Measurements from ENCODE around the gene SLC13A4.
A peak's percentile ranks its signal among the peaks of the same experiment; 100 is the strongest.
"Not testable (repeated sequence)": the region's sequence is repeated elsewhere in the genome, so short reads cannot be mapped to it uniquely, and the experiment has no call there.

Gene SLC13A4

GRCh38 chr7:135659159-135659846 lies 68.7 kb downstream of the SLC13A4 start:
- DNase-seq, result no peak

DNA sequence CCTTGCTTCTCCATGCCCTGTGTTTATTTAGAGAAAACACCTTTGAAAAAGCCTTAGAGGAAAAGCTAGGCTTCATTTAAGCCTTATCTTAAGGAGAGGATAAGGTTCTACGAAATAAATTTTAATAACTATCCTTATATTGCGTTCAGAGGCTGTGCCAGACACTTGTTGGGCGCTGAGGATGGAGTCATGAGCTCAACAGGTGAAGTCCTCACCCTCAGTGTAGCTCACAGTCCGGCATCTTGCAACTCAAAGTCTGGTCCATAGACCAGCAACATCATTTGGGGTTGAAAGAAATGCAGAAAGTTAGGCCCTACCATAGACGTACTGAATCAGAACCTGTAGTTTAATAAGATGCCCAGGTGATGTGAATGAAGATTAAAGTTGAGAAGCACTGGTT lies 69.4 kb downstream of the SLC13A4 start:
- no peak for DNase-seq

DNA sequence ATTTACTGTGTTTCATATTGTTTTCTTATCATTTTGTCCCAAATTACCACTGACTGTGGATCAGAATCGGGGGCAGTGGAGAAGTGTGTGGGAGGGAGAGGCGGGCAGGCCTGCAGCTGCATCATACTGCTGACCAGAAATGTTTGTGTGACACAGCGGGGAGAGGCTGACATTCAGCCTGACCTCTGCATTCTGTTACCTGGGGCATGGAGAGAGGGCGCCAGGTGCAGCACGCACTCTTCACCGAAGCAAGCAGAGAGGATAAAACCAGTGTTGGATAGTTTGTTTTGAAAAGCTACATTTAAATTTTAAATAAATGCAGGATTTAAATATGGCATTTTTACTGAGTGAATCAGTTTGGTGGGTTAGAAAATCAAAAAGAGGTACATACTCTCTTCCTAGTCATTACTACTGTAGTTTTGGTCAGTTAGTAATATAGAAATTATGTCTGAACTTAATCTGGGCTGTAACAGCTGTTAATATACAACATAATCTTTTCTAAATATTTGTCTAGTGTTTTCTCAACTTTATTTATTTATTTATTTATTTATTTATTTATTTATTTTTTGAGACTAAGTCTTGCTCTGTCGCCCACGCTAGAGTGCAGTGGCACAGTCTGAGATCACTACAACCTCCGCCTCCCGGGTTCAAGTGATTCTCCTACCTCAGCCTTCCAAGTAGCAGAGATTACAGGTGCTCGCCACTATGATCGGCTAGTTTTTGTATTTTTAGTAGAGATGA lies 74.5 kb downstream of the SLC13A4 start:
- no peak for DNase-seq

DNA sequence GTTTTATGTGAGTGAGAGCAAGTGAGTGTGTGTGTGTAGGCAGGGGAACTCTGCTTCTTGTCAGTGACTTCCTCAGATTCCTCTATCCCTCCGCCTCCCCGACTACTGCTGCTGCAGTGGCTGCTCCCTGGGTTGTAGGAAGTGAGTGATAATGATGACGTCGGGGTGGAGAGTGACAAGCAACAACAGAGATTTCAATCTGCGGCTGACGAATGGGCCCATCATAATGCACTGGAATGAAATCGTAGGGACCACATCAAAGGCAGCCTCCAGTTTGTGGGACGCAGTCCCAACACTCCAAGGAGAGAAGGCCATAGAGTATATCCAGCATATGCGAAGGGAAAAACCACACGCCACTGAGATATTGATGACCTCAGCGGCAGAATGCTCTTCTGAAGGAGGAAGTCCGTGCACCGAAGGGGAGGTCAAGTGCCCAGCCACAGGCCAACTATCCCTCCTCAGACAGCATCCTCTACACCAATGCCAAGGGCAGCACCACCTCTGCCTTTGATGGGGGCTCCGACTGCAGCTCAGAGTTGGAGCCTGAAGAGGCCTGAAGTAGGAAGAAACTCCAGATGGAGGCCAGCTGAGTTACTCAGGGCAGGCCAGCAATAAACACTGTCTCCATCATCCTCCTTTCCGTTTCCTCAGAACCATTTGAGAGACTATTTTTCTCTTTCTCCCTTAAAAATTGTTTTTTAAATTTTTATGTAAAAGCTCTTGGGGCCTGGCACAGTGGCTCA lies 77.0 kb downstream of the SLC13A4 start:
- no peak for DNase-seq

- DNase-seq, result no peak
Measured at GRCh38 chr7:135648235-135648634, 79.8 kb downstream of the SLC13A4 start.

DNA sequence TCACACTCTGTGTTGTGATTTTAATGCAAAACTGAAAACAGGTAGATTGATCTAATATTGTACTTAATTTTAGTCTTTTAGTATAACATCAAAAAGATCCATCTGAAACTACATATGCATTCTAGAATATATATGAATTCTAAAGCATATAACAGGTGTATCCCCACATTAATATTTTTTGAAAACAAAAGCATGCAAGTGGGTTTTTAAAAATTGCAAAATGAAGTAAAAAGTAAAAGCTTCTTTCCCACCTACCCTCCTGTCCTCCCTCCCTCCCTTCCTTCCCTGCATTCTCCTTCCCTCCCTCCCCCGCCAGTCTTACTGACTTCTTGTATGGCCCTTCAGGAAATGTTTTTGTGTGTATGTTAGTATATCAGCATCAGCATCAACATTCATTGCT lies 80.2 kb downstream of the SLC13A4 start:
- no peak for DNase-seq

DNA sequence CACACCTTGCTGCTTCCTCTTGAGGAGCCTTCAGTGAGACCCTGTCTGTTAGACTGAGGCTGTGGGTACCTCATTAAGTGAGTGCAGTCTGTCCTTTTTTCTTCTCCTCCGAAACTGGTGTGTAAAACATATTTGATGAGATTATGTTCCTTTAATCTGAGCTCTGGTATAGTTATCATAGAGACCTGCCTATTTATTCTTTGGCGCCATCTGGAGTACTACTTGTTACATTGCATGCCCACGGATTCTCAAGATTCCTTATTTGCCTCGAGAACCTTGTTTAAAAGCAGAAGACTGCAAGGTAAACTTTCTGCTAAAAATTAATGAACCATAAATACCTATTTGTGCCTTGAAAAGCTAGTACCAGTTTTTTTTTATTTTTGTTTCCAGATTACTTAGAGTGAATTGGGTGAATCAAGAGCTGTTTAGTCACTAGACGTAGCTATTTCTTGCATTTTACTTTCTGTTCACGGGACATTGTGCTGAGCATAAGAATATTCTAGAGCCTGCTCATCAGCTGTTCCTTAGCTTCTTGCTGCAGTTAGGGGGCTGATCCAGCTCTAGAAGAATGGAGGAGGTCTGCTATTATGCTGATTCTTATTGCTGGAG lies 82.6 kb downstream of the SLC13A4 start:
- DNase-seq, result peak; percentile 47

DNA sequence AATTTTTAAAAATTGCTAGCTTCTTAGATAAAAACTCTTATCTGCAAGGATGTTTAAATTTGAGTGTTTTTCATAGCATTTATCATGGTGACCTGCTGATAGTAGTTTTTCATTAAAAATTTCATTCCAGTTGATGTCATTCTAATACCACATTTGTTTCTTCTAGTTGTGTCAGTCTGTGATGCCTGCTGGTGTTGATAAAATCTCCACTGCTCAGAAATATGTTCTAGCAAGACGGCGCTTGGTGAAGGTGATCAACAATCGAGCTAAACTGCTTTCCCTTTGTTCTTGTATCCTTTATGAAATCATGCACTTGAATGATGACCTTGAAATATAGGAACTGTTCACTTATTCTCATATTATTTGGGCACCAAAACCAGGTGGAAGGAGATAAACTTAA lies 83.3 kb downstream of the SLC13A4 start:
- no peak for DNase-seq

DNA sequence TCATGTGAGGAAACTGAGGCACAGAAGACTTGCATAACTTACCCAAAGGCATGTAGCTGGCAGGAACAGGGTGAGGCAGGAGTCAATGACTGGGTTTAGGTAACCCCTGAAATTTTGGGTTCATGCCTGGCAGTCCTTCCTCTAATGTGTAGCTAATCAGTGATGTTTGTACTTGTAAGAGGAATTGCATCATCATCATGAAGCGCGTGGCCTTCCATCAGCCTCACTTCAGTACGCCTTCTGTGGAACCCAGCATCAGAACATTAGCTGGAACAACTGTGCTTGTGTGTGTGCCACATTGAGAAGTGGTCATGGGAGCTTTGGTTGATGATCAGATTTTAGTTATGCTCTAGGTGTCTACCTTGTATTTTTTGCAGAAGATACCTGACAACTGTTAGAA lies 83.8 kb downstream of the SLC13A4 start:
- DNase-seq, result no peak

GRCh38 chr7:135639690-135640089 lies 88.3 kb downstream of the SLC13A4 start:
- DNase-seq, result not testable (repeated sequence)

GRCh38 chr7:135634191-135634878 lies 93.7 kb downstream of the SLC13A4 start:
- DNase-seq, result no peak

Data from activated CD4-positive, alpha-beta T cell treated with anti-CD3 and anti-CD28 coated beads, Interleukin-2, Interleukin-6, amounts not matched to agents 100 ng/mL and 50 ng/mL, durations not matched to agents 16 hours and 8 hours (primary cell).